Heart right ventricle (tissue), 16 donors: ENCODE data around the gene CST6. TPM values are rescaled to one million over a fixed set of nuclear protein-coding genes. Genes with fewer than 3 reads are reported as not detected.

Source experiments
- ATAC-seq, 8 donors: fragments of 200-7000 bp; cut with Tn5 transposase; one replicate each; pipeline ENCODE4 v1.9.1; 2020; ENCODE audit warnings: mild to moderate bottlenecking in 8 of 8, moderate library complexity in 8 of 8, moderate number of reproducible peaks in 1 of 8
- DNase-seq, 2 donors: peaks; one replicate each; pipeline ENCODE4 v3.0.0-alpha.2; 2020
- H3K27ac ChIP-seq, 10 donors: fragments of 200-600 bp; sonication (generic) in 2 of 10; one replicate each; pipeline versions ENCODE4 v1.5.0 to v1.8.0; 2020 to 2022; ENCODE audit warnings: mild to moderate bottlenecking in 3 of 10
- H3K27me3 ChIP-seq, 7 donors: fragments of 200-600 bp; one replicate each; pipeline ENCODE4 v1.8.0; 2021 to 2022; ENCODE audit warnings: mild to moderate bottlenecking in 2 of 7
- H3K36me3 ChIP-seq, 9 donors: fragments of 200-600 bp; sonication (generic) in 1 of 9; one replicate each; pipeline versions ENCODE4 v1.5.0 to v1.8.0; 2020 to 2022; ENCODE audit warnings: mild to moderate bottlenecking in 2 of 9
- H3K4me1 ChIP-seq, 9 donors: fragments of 200-600 bp; sonication (generic) in 1 of 9; one replicate each; pipeline versions ENCODE4 v1.5.0 to v1.8.0; 2020 to 2022; ENCODE audit warnings: mild to moderate bottlenecking in 4 of 9
- H3K4me3 ChIP-seq, 10 donors: fragments of 200-600 bp; sonication (generic) in 2 of 10; one replicate each; pipeline versions ENCODE4 v1.5.0 to v1.8.0; 2020 to 2022; ENCODE audit warnings: mild to moderate bottlenecking in 7 of 10, moderate library complexity in 2 of 10
- H3K9me3 ChIP-seq, 11 donors: fragments of 200-600 bp in 10 of 11; sonication (generic) in 2 of 11; one replicate each; pipeline versions ENCODE4 v1.5.0 to v1.8.0; 2013 to 2022; ENCODE audit warnings: mild to moderate bottlenecking in 2 of 11, control low read depth in 1 of 11, moderate library complexity in 1 of 11
- CTCF ChIP-seq, 9 donors: fragments of 200-600 bp; sonication (generic) in 2 of 9; IDR thresholded peaks; one replicate each; pipeline versions ENCODE4 v1.5.0 to v1.8.0; 2021 to 2022; ENCODE audit warnings: antibody characterized with exemption in 9 of 9, mild to moderate bottlenecking in 5 of 9, moderate library complexity in 1 of 9
- WGBS, 2 donors: extraction: QIAGEN DNeasy Blood & Tissue Kit; methylation state at CpG; one replicate each; pipeline ENCODE4 v1.1.7; 2013; ENCODE audit warnings: inconsistent platforms in 1 of 2; 5-methylcytosine and 5-hydroxymethylcytosine counted together
- intact Hi-C, 10 donors: fragments of 100-400 bp; cut with DNase I; formaldehyde crosslinking; loops; one replicate each; pipeline versions ENCODE4 v1.11.1 to v1.14.2; 2022
- polyA plus RNA-seq, 2 donors: library from polyadenylated mRNA; stranded (reverse); fragments of 200-250 nt; gene quantifications; one replicate each; pipeline ENCODE4 v1.2.3, GENCODE V29; 2013
- total RNA-seq, 10 donors: library from RNA; stranded (reverse); fragmentation: NEBNext Ultra II Directional in 3 of 10; extraction: Animal tissue kit (Norgen Biotek cat#: 25700) in 3 of 10; gene quantifications; one replicate each; pipeline versions ENCODE4 v1.2.1 to v1.2.4, GENCODE V29; 2021 to 2023
- donor health status: Arrhythmogenic right ventricular cardiomyopathy.
- donor health status: ischemic (EF 13 %, LVEDD 7.1; RV severe dilation, severe dysfunction).
- donor health status: healthy with polysubstance abuse.
- donor health status: DM: no; HTN: yes; CAD: no.
- donor health status: DM: no; HTN: no; CAD: no.
- donor health status: ischemic (EF 25% LVEDD 6.9; RV normal size, moderate dysfunction).
- donor health status: ischemic (EF 25% LVEDD 5.7; RV mildly dilated, moderate dysfunction).
- donor health status: healthy.
- donor health status: DM: yes; HTN: yes; CAD: no.
- donor health status: Ischemic cardiomyopathy.
- donor health status: ischemic (EF 35%, LVEDD 5.7; RV mildly dilated, moderate dysfunction).
- donor health status: nonischemic (EF 11% LVEDD 7.7; RV severe dilation, severe dysfunction).
- donor health status: DM: yes; HTN: yes; CAD: no.
- donor health status: PGD.
- donor health status: ischemic (EF 29% LVEDD 5.4; RV normal size, mild dysfunction).
- donor health status: nonischemic (EF 23%, LVEDD 6.1; RV moderate dilation, normal function).

The CST6 gene
- total and polyA plus RNA-seq, 12 donors: 0.35 to 2.6 (median 0.44) TPM; not detected in 7

- DNase-seq (no peak), ATAC-seq (no peak)
- Histone ChIP-seq H3K27me3 (no peaks in the 10 kb centered on the region), H3K9me3 (no peaks in the 10 kb centered on the region), H3K27ac (no peak overlapping the region), H3K4me3 (no peak overlapping the region), H3K36me3 (peaks cover 0 to 22% (median 4%) of the 10 kb centered on the region in 9 donors), H3K4me1 (peaks cover 0 to 7% (median 0%) of the 10 kb centered on the region in 9 donors)
- intact Hi-C loops: loop anchor here in 1 of 10 donors (10.0 kb wide), 1 partner anchor 1107 kb away; no protein-coding TSS in a partner anchor
- TF ChIP-seq CTCF (IDR thresholded peaks at IDR 0.05): no peak
- 73 to 78% methylated on average over 5 of the region's 5 CpGs for WGBS, 2 donors
Measured at GRCh38 chr11:65992056-65992455, 19.8 kb upstream of the CST6 start.

GRCh38 chr11:65997286-65997685 is 14.5 kb upstream of the CST6 start:
- Histone ChIP-seq H3K36me3 (peaks cover 0 to 57% (median 33%) of the 10 kb centered on the region in 9 donors), H3K27ac (no peak overlapping the region), H3K9me3 (no peaks in the 10 kb centered on the region), H3K27me3 (no peaks in the 10 kb centered on the region), H3K4me1 (peaks cover 6 to 25% (median 16%) of the 10 kb centered on the region in 9 donors), H3K4me3 (no peak overlapping the region)
- DNase-seq (no peak), ATAC-seq (no peak)
- WGBS, 2 donors: 76 to 85% methylated on average over 2 of the region's 2 CpGs
- no peak for TF ChIP-seq CTCF (IDR thresholded peaks at IDR 0.05)
- intact Hi-C loops: loop anchor here in 2 of 10 donors (5.0 to 10.0 kb wide), 2 partner anchors 35 to 1112 kb away; partner anchors contain the start of gene SART1 (in 1 of the 2)

GRCh38 chr11:66001942-66002647 is 9.7 kb upstream of the CST6 start, which contains the start of the genes BANF1 and EIF1AD:
BANF1 (plus strand) TSS chr11:66002503; CDS start chr11:66003251, 748 bp downstream.
EIF1AD (minus strand) TSS chr11:66002157; CDS start chr11:66000389, 1,768 bp downstream.
- intact Hi-C loops: loop anchor here in 3 of 10 donors (2.0 to 5.0 kb wide), 2 partner anchors 40 to 51 kb away; partner anchors contain the start of genes SART1 (in 3 of the 3) and SF3B2 (in 1 of the 3)
- WGBS, 2 donors: 0 to 1% methylated on average over 54 to 55 of the region's 55 CpGs
- DNase-seq: peak; percentile 86 to 97

More at GRCh38 chr11:66001942-66002647, 9.7 kb upstream of the CST6 start, which contains the start of the genes BANF1 and EIF1AD:
- ATAC-seq: peak; percentile 89 to 96 (median 94)
- no peaks in the 10 kb centered on the region for H3K9me3 ChIP-seq
- peak within 1 kb of the TSS; percentile 84 to 98 (median 95) for H3K27ac ChIP-seq
- H3K27me3 ChIP-seq: no peaks in the 10 kb centered on the region
- peaks cover 10 to 41% (median 24%) of the 10 kb centered on the region in 9 donors for H3K4me1 ChIP-seq
- peak within 1 kb of the TSS; percentile 73 to 99 (median 92) for H3K4me3 ChIP-seq
- TF ChIP-seq CTCF (IDR thresholded peaks at IDR 0.05): peak in 1 of 9 donors; percentile 13
- H3K36me3 ChIP-seq: peaks cover 0 to 69% (median 39%) of the 10 kb centered on the region in 9 donors
